ENCODE data around the gene GNAZ. TPM values are rescaled to one million over a fixed set of nuclear protein-coding genes. Genes with fewer than 3 reads are reported as not detected.

Gene GNAZ
- total and polyA plus RNA-seq, 2 experiments from 2014 or later: 0.24 to 0.65 TPM

DNA sequence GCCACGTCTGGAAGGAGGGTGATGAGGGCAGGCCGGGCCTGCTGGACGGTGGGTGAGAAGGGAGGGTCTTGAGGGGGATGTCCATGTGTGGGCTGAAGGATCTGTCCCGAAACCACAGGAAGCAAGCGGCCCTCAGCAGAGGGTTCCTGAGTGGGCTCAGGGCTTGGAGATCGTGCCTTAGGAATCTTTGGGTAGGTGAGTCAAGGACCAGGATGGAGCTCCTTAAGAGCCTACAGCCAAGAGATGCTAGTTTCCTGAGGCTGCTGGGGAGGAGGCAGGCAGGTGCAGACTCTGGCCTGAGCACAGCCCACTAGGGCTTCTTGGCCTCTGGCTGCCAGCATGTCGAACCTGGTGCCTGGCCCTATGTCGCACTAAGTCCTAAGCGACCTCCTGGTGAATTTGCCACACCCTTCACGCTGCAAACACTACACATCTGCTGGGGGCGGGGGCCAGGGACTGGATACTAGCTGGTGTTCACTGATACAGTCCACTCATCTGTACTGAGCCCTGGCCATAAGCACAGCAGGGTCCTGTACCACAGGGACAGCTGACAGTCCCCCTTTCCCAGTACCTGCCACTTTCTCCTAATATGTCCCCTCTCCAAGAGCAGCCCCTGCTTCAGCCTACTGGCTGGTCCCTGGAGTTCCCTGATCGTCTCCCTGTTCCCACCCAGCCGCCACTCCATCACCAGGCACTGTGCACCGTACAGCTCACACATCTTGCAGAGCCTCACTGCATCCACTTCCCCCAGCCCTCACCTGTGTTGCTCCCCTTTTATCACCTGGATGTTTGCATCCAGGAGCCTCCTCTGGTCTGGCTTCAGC lies 19.5 kb downstream of the GNAZ start:
- no peaks in the 10 kb centered on the region for H3K79me2 ChIP-seq (ENCODE audit: insufficient read depth)
- in situ Hi-C loops (cut with MboI): no loop called here
- H3K9me2 ChIP-seq (ENCODE audit: insufficient read depth): no peaks in the 10 kb centered on the region
- H3K4me1 ChIP-seq (ENCODE audit: insufficient read depth): no peaks in the 10 kb centered on the region
- no peaks in the 10 kb centered on the region for H3K9me3 ChIP-seq (ENCODE audit: low read depth)
- H4K20me1 ChIP-seq (ENCODE audit: insufficient read depth): no peaks in the 10 kb centered on the region
- TF ChIP-seq EZH2phosphoT487 (IDR thresholded peaks at IDR 0.05; ENCODE audit: insufficient read depth, low read depth) (no peak), EZH2 (IDR thresholded peaks at IDR 0.05; ENCODE audit: insufficient read depth, poor library complexity, severe bottlenecking) (no peak)
- H3K4me3 ChIP-seq: no peak overlapping the region
- no peak overlapping the region for H2AFZ ChIP-seq
- 62 to 64% methylated on average over 14 of the region's 14 CpGs for WGBS, 2 experiments (ENCODE audit: low coverage in 1 of 2, low lambda C conversion rate in 2 of 2, missing lambda C conversion rate in 2 of 2)
- no peak for DNase-seq
- no peak overlapping the region for H3K4me2 ChIP-seq (ENCODE audit: unreplicated experiment)
- H3K36me3 ChIP-seq (ENCODE audit: low read depth): no peaks in the 10 kb centered on the region
- no peak overlapping the region for H3K27ac ChIP-seq
- H3K27me3 ChIP-seq (replicated peaks; ENCODE audit: insufficient read depth): no peaks in the 10 kb centered on the region
- no peaks in the 10 kb centered on the region for H3F3A ChIP-seq (ENCODE audit: insufficient read depth)
- no peak overlapping the region for H3K9ac ChIP-seq

DNA sequence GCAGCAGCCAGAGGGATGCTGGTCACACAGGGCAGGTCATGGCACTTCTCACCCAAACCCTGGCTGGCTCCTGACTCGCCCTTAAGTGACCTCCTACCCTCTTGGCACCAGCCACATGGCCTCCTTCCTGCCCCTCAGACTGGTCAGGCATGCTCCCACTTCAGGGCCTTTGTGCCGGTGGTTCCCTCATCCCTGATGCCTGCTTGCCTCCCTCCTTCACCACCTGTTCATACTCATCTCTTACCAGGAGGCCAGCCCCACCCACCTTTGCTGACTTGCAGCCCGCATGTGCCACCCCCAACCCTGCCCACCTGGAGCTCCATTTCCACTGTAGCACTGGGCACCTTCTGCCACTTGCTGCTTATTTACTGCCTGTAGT lies 20.1 kb downstream of the GNAZ start:
- no peaks in the 10 kb centered on the region for H4K20me1 ChIP-seq (ENCODE audit: insufficient read depth)
- no peak overlapping the region for H3K9ac ChIP-seq
- no peak overlapping the region for H3K4me3 ChIP-seq
- no peaks in the 10 kb centered on the region for H3K36me3 ChIP-seq (ENCODE audit: low read depth)
- TF ChIP-seq EZH2phosphoT487 (IDR thresholded peaks at IDR 0.05; ENCODE audit: insufficient read depth, low read depth) (no peak), EZH2 (IDR thresholded peaks at IDR 0.05; ENCODE audit: insufficient read depth, poor library complexity, severe bottlenecking) (no peak)
- no peaks in the 10 kb centered on the region for H3K4me1 ChIP-seq (ENCODE audit: insufficient read depth)
- no peak overlapping the region for H3K4me2 ChIP-seq (ENCODE audit: unreplicated experiment)
- in situ Hi-C loops (cut with MboI): no loop called here
- H2AFZ ChIP-seq: no peak overlapping the region
- no peaks in the 10 kb centered on the region for H3F3A ChIP-seq (ENCODE audit: insufficient read depth)
- no peaks in the 10 kb centered on the region for H3K27me3 ChIP-seq (replicated peaks; ENCODE audit: insufficient read depth)
- no peak for DNase-seq
- no peaks in the 10 kb centered on the region for H3K79me2 ChIP-seq (ENCODE audit: insufficient read depth)
- 54 to 58% methylated on average over 3 of the region's 3 CpGs for WGBS, 2 experiments (ENCODE audit: low coverage in 1 of 2, low lambda C conversion rate in 2 of 2, missing lambda C conversion rate in 2 of 2)
- H3K9me2 ChIP-seq (ENCODE audit: insufficient read depth): no peaks in the 10 kb centered on the region
- H3K9me3 ChIP-seq (ENCODE audit: low read depth): no peaks in the 10 kb centered on the region
- no peak overlapping the region for H3K27ac ChIP-seq

GRCh38 chr22:23091760-23092159 lies 21.4 kb downstream of the GNAZ start:
- H3K79me2 ChIP-seq (ENCODE audit: insufficient read depth): no peaks in the 10 kb centered on the region
- H3K4me3 ChIP-seq: no peak overlapping the region
- no peaks in the 10 kb centered on the region for H3K9me3 ChIP-seq (ENCODE audit: low read depth)
- no peak overlapping the region for H3K9ac ChIP-seq
- H3F3A ChIP-seq (ENCODE audit: insufficient read depth): no peaks in the 10 kb centered on the region
- no peak overlapping the region for H3K27ac ChIP-seq
- H3K9me2 ChIP-seq (ENCODE audit: insufficient read depth): no peaks in the 10 kb centered on the region
- no peaks in the 10 kb centered on the region for H3K36me3 ChIP-seq (ENCODE audit: low read depth)
- no peak for TF ChIP-seq EZH2 (IDR thresholded peaks at IDR 0.05; ENCODE audit: insufficient read depth, poor library complexity, severe bottlenecking)
- TF ChIP-seq EZH2phosphoT487 (IDR thresholded peaks at IDR 0.05; ENCODE audit: insufficient read depth, low read depth): no peak
- H3K27me3 ChIP-seq (replicated peaks; ENCODE audit: insufficient read depth): no peaks in the 10 kb centered on the region
- 60 to 66% methylated on average over 2 of the region's 2 CpGs for WGBS, 2 experiments (ENCODE audit: low coverage in 1 of 2, low lambda C conversion rate in 2 of 2, missing lambda C conversion rate in 2 of 2)
- in situ Hi-C loops (cut with MboI): no loop called here
- no peaks in the 10 kb centered on the region for H4K20me1 ChIP-seq (ENCODE audit: insufficient read depth)
- no peak overlapping the region for H3K4me2 ChIP-seq (ENCODE audit: unreplicated experiment)
- no peaks in the 10 kb centered on the region for H3K4me1 ChIP-seq (ENCODE audit: insufficient read depth)
- H2AFZ ChIP-seq: no peak overlapping the region
- no peak for DNase-seq

GRCh38 chr22:23092217-23092955 lies 22.1 kb downstream of the GNAZ start:
- H3K9ac ChIP-seq: no peak overlapping the region
- in situ Hi-C loops (cut with MboI): no loop called here
- WGBS, 2 experiments (ENCODE audit: low coverage in 1 of 2, low lambda C conversion rate in 2 of 2, missing lambda C conversion rate in 2 of 2): 61 to 68% methylated on average over 13 of the region's 13 CpGs
- no peaks in the 10 kb centered on the region for H3F3A ChIP-seq (ENCODE audit: insufficient read depth)
- no peak for DNase-seq
- H3K27ac ChIP-seq: no peak overlapping the region
- no peaks in the 10 kb centered on the region for H4K20me1 ChIP-seq (ENCODE audit: insufficient read depth)
- H3K36me3 ChIP-seq (ENCODE audit: low read depth): no peaks in the 10 kb centered on the region
- H2AFZ ChIP-seq: no peak overlapping the region
- no peaks in the 10 kb centered on the region for H3K9me3 ChIP-seq (ENCODE audit: low read depth)
- H3K4me1 ChIP-seq (ENCODE audit: insufficient read depth): no peaks in the 10 kb centered on the region
- H3K9me2 ChIP-seq (ENCODE audit: insufficient read depth): no peaks in the 10 kb centered on the region
- H3K79me2 ChIP-seq (ENCODE audit: insufficient read depth): no peaks in the 10 kb centered on the region
- no peak overlapping the region for H3K4me3 ChIP-seq
- no peaks in the 10 kb centered on the region for H3K27me3 ChIP-seq (replicated peaks; ENCODE audit: insufficient read depth)
- TF ChIP-seq EZH2 (IDR thresholded peaks at IDR 0.05; ENCODE audit: insufficient read depth, poor library complexity, severe bottlenecking) (no peak), EZH2phosphoT487 (IDR thresholded peaks at IDR 0.05; ENCODE audit: insufficient read depth, low read depth) (no peak)
- H3K4me2 ChIP-seq (ENCODE audit: unreplicated experiment): no peak overlapping the region
